ENCODE results near the gene VAPB. TPM values are rescaled to one million over a fixed set of nuclear protein-coding genes. Genes with fewer than 3 reads are reported as not detected.

VAPB gene
- total RNA-seq, 1 experiment from 2014 or later = 82.4 TPM

DNA sequence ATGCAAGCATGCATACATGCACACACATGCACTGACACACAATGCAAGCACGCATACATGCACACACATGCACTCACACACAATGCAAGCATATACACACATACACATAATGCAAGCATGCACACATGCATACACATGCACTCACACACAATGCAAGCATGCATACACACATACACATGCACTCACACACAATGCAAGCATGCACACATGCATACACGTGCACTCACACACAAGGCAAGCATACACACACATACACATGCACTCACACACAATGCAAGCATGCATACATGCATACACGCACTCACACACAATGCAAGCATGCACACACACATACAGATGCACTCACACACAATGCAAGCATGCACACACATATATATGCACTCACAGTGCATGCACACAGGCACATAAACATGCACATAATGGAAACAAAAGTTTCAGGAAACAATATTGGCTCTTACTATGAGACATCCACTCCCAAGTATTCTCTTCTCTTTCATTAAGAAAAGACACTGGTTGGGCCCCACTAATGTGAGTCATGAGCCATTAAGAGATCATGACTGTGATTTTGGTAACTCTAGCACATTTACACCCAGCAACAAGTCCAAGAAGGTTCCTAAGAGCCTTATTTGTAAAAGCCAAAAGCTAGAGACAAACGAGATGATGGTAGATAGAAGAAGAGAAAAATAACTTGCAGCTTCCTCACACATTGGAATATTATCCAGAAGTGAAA, 103.9 kb downstream of the VAPB start:
- peaks cover 4% of the 10 kb centered on the region for H3K9me3 Mint-ChIP-seq (ENCODE audit: low read depth, unreplicated experiment)
- peaks cover 56% of the 10 kb centered on the region for H3K27me3 Mint-ChIP-seq (ENCODE audit: unreplicated experiment)
- TF ChIP-seq, protein P1, sequence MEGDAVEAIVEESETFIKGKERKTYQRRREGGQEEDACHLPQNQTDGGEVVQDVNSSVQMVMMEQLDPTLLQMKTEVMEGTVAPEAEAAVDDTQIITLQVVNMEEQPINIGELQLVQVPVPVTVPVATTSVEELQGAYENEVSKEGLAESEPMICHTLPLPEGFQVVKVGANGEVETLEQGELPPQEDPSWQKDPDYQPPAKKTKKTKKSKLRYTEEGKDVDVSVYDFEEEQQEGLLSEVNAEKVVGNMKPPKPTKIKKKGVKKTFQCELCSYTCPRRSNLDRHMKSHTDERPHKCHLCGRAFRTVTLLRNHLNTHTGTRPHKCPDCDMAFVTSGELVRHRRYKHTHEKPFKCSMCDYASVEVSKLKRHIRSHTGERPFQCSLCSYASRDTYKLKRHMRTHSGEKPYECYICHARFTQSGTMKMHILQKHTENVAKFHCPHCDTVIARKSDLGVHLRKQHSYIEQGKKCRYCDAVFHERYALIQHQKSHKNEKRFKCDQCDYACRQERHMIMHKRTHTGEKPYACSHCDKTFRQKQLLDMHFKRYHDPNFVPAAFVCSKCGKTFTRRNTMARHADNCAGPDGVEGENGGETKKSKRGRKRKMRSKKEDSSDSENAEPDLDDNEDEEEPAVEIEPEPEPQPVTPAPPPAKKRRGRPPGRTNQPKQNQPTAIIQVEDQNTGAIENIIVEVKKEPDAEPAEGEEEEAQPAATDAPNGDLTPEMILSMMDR (IDR thresholded peaks at IDR 0.05; ENCODE audit: unreplicated experiment) = no peak
- H3K27ac Mint-ChIP-seq (ENCODE audit: unreplicated experiment) = no peak overlapping the region
- no peaks in the 10 kb centered on the region for H3K36me3 Mint-ChIP-seq (ENCODE audit: insufficient read depth, unreplicated experiment)
- CTCF ChIA-PET = no interaction called here
- intact Hi-C loops (cut with micrococcal nuclease; ENCODE audit: unreplicated experiment) = no loop called here
- no peaks in the 10 kb centered on the region for H3K4me1 Mint-ChIP-seq (ENCODE audit: low read depth, unreplicated experiment)
- no peak for DNase-seq
- no peak overlapping the region for H3K4me3 Mint-ChIP-seq (ENCODE audit: low read depth, unreplicated experiment)
- BruUV-seq (replicated peaks) = no TSS peak

DNA sequence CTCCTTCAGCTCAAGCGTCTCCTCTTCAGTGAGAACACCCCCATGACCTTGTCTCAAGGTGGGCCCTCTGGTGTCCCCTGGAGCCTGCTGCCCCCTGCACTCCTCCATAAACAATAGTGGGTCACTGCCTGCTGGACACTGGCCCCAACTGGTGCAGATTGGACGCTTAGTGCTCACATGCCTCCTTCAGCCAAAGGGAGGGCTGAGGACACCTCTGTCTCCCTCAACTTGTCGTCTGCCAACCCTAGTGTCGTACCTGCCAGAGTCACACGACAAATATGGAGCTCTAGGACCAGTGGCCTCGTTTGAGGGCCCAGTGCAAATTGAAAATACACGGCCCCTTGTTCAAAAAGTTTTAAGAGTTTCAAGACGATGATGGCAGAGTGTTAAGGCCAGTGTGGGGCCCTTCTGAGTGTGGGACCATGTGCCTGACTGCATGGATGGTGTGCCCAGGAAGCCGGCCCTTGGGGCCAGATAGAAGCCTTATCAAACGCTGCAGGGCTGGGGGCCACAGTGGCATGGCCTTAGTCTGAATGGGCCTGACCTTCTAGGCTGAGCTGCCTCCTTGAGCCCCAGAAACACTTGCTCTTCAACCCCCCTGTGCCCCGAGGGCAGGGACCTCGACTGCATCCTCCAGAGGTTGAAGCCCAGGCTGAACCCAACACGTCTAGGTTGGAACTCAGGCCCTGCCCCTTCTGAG, 106.0 kb downstream of the VAPB start:
- Mint-ChIP-seq H3K36me3 (ENCODE audit: insufficient read depth, unreplicated experiment) (no peaks in the 10 kb centered on the region), H3K27me3 (ENCODE audit: unreplicated experiment) (peaks cover 62% of the 10 kb centered on the region), H3K4me3 (ENCODE audit: low read depth, unreplicated experiment) (no peak overlapping the region), H3K9me3 (ENCODE audit: low read depth, unreplicated experiment) (no peaks in the 10 kb centered on the region), H3K27ac (ENCODE audit: unreplicated experiment) (no peak overlapping the region), H3K4me1 (ENCODE audit: low read depth, unreplicated experiment) (no peaks in the 10 kb centered on the region)
- intact Hi-C loops (cut with micrococcal nuclease; ENCODE audit: unreplicated experiment) = no loop called here
- CTCF ChIA-PET = no interaction called here
- TF ChIP-seq, protein P1 (IDR thresholded peaks at IDR 0.05; ENCODE audit: unreplicated experiment) = no peak
- no peak for DNase-seq
- BruUV-seq (replicated peaks) = no TSS peak

DNA sequence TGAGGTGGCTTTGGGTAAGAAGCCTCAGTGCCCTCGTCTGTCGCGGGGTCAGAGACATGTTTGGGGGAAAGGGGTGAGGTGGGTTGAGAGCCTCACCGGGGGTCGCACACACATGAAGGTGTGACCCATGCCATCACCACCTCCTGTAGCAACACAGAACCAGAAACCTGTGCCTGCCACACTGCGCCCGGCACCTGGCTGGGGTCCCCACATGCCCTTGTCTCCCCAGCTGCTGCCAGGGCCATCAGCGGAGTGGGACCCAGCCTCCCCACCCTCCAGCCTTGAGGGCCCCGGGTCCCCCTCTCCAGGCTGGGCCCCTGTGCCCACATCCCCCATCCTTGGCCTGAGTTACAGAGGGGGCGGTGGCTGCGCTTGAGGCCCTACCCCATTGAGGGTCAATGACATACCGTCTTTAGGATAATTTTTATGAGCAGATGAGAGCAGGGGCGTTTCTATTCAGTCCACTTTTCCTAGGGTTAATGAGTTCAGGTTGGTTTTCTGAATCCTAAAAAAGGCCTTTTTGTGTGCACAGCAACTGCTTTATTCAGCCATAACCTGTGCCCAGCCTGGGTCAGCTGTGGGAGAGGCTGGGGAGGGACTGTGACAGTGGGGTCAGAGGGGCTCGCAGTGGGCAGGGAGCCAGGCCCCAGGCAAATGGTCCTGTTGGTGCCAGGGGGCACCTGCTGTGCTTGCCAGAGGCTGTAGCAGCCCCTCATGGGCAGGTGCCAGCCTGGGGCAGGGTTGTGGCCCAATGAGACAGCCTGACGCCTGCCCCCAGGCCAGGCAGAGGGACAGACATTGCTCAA, 106.8 kb downstream of the VAPB start:
- Mint-ChIP-seq H3K27ac (ENCODE audit: unreplicated experiment) (no peak overlapping the region), H3K9me3 (ENCODE audit: low read depth, unreplicated experiment) (no peaks in the 10 kb centered on the region)
- CTCF ChIA-PET = interaction anchor here (0.5 to 0.9 kb wide), 2 partner anchors 57 to 890 kb away, joined by 3 read pairs; no protein-coding TSS in a partner anchor

DNA sequence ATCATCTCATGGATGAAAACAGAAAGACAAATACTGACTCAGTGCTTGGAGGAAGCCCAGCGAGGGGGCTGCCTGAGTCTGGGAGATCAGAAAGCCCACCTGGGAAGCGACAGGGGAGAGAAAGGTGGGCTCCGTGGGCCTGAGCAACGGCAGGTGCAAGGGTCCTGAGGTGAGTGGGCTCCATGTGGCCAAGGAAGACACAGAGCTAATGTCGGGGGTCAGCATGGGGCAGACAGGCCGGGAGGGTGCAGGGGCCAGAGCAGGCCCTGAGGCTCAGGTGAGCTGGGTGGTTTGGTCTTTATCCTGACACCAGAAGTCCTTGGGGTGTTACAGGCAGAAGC, 107.4 kb downstream of the VAPB start:
- intact Hi-C loops (cut with micrococcal nuclease; ENCODE audit: unreplicated experiment) = no loop called here
- TF ChIP-seq, protein P1 (IDR thresholded peaks at IDR 0.05; ENCODE audit: unreplicated experiment) = no peak
- Mint-ChIP-seq H3K4me3 (ENCODE audit: low read depth, unreplicated experiment) (no peak overlapping the region), H3K27ac (ENCODE audit: unreplicated experiment) (no peak overlapping the region), H3K36me3 (ENCODE audit: insufficient read depth, unreplicated experiment) (no peaks in the 10 kb centered on the region), H3K27me3 (ENCODE audit: unreplicated experiment) (peaks cover 62% of the 10 kb centered on the region), H3K4me1 (ENCODE audit: low read depth, unreplicated experiment) (no peaks in the 10 kb centered on the region), H3K9me3 (ENCODE audit: low read depth, unreplicated experiment) (no peaks in the 10 kb centered on the region)
- no TSS peak for BruUV-seq (replicated peaks)
- no peak for DNase-seq
- CTCF ChIA-PET = interaction anchor here (0.5 to 0.9 kb wide), 3 partner anchors 57 to 890 kb away, joined by 3 read pairs; no protein-coding TSS in a partner anchor

More for the DNA sequence above, 106.8 kb downstream of the VAPB start:
- H3K4me1 Mint-ChIP-seq (ENCODE audit: low read depth, unreplicated experiment) = no peaks in the 10 kb centered on the region
- H3K36me3 Mint-ChIP-seq (ENCODE audit: insufficient read depth, unreplicated experiment) = no peaks in the 10 kb centered on the region
- DNase-seq = no peak
- no TSS peak for BruUV-seq (replicated peaks)
- TF ChIP-seq, protein P1 (IDR thresholded peaks at IDR 0.05; ENCODE audit: unreplicated experiment) = no peak
- intact Hi-C loops (cut with micrococcal nuclease; ENCODE audit: unreplicated experiment) = no loop called here
- H3K4me3 Mint-ChIP-seq (ENCODE audit: low read depth, unreplicated experiment) = no peak overlapping the region
- peaks cover 62% of the 10 kb centered on the region for H3K27me3 Mint-ChIP-seq (ENCODE audit: unreplicated experiment)
